Renal pelvis (tissue), 4 donors: ENCODE measurements around the gene SPRR5. TPM values are rescaled to one million over a fixed set of nuclear protein-coding genes. Genes with fewer than 3 reads are reported as not detected.

Experiments
- DNase-seq: peaks from one replicate; pipeline ENCODE4 v3.0.0-alpha.2; 2013
- polyA plus RNA-seq, 3 donors: library from polyadenylated mRNA; unstranded; fragments of 120-200 nt; gene quantifications; one replicate each; pipeline ENCODE4 v1.2.1, GENCODE V29; 2013; ENCODE audit not compliant: insufficient read length in 3 of 3

The SPRR5 gene
- polyA plus RNA-seq, 3 donors = not detected

DNA sequence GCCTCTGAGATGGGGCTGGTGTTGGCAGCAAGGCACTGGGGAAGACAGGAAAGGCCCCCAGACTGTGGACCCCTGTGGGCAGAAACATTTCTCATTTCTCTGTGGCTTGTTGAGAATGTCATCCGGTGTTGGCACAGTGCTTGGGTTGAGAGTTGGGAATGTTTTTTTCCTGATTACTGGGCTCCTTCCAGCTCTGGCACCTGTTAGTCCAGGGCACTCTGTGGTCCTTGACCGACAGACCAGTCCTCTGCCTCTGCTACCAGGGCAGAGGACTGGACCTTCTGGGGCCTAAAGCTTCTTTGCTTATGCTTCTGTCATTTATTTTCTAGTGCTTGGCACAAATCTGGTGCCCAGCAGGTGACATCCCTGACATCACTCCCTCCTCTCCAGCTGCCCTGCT lies 4.8 kb upstream of the SPRR5 start:
- no peak for DNase-seq

DNA sequence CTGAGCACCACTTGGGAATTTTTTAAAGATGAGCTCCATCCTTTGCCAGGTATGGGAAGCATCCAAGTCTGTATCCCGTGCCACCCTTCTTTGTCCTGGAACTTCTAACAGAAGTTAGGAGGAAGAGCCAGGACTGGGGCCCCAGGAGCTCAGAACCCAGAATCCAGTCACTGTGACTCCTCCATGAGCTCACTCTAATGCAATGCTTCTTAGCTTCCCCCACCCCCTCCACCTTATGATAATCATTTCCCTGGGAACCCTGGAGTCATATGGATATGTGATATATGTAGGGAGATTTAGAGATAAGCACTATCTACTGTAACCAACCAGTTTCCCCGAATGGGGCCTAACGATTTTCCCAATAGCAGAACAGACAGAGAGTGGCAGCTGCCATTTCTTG lies 758 bp upstream of the SPRR5 start:
- DNase-seq = no peak

DNA sequence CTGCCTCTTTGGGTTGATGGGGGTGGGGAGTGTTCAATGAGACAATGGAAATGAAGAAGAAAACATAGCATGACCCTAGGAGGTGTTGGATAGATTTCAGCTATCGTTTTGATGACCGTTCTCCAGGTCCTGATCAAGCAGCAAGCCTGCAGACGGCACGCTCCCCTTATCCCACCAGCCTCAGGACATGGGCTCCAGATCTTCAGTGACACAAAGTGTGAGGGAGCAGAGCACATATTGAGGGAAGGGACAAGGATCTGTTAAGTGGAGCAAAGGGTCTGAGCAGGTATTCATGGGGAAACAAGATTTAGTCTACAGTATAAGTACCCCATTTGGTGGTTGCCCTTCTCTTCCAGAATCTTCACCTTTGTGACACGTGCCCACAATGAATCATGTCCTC lies 4.7 kb downstream of the SPRR5 start:
- DNase-seq = no peak

DNA sequence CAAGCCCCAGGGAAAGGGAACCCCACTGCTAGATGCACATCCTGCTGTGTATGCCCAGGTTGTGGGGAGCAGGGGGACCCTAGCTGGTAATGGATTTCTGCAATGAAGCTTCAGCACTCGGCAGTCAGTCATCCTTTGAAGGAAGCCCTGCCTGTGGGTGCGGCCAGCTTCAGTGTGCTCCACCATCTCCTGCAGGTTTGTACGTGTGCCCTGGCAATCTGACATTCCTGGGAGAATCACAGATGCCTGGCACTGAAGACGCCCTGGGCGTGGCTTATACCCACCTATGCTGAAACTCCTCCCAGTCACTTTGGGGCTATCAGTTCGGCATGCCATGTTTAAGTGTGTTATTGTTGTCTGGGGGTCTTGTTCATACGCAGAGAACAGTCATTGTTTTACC lies 6.8 kb downstream of the SPRR5 start:
- no peak for DNase-seq

DNA sequence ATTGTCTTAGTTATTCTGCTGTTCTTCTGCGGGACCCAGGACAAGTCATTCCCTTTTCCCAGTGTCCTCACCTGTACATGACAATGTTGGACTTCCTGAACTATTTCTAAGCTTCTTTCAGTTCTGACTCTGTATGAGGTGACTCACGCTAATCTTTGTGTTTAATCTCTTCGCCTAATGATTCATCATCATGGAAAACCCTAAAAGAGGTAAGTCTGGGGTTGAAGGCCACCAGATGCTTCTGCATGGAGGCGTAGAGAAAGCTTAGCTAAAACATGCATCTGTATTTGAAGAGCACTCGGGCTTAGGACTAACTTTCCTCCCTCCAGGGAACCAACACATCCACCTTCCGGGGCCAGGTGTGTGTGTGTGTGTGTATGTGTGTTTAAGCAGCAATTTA lies 7.4 kb downstream of the SPRR5 start:
- DNase-seq = no peak

DNA sequence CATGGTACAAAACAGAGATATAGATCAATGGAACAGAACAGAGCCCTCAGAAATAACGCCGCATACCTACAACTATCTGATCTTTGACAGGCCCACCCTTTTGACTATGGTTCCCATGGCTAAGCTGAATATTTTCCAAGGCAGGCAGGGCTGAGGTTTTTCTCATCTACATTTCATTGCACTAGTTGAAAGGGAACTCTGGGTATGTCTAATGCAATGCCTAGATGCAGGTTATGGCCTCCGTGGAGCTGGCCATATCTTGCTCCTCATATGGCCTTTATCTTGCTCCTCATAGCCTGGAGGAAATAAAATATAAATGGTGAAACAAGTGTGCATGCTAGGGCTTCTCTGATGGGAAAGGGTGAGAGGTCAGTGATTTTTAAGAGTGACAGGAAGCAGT lies 10.6 kb downstream of the SPRR5 start:
- no peak for DNase-seq

DNA sequence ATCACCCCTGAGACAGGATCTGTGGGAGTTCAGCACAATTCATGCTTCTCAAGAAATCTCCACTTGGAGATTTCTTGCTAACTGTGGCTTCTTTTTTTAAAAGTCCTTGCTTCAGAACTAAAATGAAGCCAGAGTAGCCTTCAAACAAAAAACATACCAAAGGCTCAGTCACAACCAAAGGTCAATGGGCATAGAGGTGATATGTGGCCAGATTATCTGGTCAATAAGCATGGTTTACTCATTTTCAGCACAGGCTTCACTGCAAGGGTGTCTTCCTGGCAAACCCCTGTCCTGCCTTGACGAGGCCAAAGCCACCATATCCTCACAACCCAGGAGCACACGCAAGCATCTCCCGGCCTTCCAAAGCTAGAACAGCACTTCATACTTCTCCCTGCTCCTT lies 12.3 kb downstream of the SPRR5 start:
- no peak for DNase-seq

DNA sequence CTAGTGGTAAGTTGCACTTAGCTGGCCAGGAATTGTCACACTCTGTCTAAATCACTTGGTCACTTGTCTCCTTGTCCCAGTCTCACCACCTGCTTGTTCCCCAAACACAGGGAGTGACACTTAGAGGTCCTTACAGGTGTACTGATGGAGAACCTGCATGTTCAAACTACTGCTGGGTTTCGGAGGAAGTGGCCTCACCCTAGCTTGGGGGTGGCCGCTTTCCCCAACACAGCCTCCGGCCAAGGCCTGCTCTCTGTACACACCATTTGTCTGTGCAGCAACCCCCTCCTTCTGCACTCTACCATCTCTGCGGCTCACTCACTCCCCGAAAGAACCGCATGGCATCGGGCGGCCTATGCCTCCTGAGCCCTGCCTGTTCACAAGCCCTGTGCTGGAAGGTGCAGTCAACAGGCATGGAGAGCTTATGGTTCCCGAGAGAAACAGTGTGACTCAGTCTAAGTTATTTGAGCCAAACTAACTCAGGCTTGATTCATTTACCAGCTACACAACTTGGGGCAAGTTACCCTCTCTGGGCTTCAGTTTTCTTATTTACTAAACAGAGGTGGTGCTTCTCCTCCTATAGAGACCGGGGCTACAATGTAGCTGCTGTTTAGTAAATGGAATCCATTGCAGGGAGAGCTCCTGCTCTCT lies 12.9 kb downstream of the SPRR5 start:
- DNase-seq = no peak

DNA sequence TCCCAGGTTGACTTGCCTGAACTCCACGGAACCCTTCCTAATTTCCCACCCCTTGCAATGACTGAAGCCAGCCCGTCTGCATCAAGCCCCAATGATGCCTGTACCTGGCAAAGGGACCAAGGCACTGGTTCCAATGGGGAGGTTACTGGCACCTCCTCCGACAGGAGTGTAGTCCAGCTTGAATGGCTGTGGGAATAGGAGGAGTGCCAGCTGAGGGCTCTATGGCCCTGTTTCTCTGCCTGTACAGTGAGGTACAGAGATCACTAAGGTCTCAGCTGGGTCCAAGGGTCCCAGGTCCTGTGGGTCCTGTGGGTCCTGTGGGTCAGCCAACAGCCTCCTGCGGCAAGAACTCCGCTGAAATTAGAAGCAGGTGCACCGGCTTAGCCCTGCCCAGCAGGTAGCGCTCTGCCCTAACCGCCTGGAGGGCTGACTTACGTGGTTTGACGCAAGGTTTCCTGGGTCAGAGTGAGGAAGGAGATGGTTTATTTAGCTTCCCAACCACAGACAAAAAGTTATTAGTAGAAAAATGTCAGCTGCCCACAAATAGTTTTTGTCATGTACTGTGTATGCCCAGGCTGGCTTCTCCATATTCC lies 13.5 kb downstream of the SPRR5 start:
- no peak for DNase-seq

DNA sequence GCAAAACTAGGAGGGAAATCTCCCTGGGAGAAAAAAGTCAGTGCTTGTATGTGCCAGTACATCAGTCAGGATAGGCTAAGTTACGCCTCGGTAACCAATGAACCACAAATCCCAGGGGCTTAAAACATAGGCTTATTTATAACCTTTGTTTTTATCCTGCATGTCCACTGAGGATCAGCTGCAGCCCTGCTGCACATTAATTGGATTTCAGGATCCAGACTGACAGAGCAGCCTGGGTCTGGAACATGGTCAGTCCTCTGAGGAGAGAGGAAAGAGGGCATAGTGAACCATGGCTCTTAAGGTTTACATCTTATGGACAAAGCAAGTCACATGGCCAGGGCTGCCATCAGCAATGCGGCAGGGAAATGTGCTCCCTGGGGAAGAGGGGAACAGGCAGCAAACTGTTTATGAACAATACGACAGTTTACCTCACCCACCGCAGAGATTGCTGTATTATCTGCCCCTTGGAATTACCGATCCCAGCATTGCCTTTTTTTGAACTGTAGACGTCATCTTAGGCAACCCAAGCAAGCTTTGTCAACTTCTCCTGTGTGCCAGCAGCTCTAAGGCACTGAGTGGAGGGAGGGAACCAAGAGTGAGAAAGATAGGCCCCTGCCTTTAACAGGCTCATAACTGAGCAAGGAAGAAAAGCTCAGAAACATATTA lies 14.4 kb downstream of the SPRR5 start:
- no peak for DNase-seq

DNA sequence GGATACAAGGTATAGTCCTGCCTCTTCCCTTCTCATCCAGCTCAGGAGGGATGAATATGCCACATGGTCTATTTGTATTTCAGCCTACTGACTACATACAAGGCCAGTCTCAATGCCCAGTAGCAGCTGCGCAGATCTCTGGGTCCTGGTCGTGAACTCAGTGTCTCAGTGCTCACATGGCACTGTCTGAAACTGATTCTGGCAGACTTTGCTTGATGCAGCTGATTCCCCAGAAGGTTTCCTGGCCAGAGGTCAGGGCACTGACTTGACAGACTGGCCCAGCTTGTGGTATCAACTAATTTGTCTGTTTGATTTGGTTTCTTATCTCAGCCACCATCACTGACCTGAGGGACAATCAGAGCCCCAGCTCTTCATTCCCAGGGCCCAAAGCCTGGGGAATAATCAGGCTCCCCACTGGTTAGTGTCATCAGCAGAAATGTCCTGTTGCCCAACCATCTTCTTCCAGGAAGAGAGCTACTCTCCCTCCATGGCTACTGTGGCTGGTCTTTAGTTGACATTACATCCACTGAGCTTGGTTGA lies 15.9 kb downstream of the SPRR5 start:
- no peak for DNase-seq

DNA sequence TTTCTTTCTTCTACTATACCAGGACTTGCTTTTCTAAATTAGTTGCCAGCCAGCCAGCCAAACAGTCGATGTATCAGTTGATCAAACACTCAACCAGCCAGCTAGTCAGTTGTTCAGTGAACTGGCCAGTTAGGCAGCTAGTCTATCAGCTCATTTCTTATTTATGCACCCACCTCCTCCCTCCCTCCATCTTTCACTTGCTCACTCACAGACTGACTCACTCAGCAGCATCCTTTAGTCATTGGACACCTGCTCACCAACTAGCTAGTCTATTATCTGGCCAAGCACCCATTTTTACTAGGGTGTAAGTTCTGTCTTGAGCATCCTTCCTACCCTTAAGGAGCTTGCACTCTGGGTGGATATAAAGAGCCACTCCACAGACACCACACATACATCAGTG lies 17.5 kb downstream of the SPRR5 start:
- no peak for DNase-seq

DNA sequence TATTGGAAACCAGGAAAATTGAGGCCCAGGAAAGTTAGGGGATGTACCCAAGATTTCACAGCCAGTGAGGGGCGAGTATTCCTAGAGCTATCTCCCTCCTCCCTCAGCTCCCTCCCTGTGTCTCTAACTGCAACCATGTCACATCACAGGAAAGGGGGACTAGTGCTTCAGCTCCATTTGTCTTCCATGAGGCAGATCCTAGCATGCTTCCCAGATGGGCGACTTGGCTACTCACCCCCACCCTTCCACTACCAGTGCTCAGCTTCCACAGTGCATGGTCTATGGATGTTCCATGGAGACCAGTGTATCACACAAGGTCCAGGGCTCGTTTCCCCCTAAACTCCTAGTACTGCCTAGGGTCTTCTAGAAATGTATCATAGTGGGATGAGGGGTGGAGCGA lies 18.8 kb downstream of the SPRR5 start:
- no peak for DNase-seq

DNA sequence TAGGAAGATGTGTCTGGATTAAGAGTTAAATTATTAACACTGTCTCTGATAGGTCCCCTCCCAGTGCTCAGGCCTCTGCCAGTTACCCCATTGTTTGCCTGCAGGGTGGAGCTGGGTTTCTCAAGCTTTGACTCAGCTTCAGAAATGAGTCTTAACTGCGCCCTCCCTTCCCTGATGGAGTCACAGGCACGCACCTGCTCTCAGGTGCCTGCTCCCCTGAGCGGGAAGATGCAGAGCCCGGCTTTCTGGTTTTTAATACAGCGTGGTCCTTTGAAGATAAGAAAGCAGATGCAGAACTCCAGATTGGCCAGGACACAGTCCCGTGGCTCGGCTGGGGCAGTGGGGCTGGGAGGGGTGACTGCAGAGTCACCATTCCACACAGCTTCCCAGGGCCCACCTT lies 20.2 kb downstream of the SPRR5 start:
- no peak for DNase-seq

DNA sequence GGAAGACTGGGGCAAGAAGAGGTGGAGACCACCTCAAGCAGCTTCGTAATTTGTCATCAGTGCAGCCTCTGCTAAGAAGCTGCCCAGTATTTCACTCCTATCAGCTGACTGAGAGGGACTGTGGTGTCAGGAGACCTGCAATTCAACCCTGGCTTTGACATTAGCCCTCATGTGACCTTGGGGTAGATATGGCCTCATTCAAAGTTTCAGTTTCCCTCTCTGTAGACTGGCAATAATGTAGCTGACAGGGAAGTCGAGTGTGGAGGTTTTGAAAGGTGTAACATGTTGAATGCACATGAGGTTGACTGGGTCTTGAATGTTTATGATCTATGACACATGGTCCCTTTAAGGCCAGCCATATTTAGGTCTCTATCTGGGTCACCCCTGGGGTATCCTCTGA lies 21.2 kb downstream of the SPRR5 start:
- no peak for DNase-seq

DNA sequence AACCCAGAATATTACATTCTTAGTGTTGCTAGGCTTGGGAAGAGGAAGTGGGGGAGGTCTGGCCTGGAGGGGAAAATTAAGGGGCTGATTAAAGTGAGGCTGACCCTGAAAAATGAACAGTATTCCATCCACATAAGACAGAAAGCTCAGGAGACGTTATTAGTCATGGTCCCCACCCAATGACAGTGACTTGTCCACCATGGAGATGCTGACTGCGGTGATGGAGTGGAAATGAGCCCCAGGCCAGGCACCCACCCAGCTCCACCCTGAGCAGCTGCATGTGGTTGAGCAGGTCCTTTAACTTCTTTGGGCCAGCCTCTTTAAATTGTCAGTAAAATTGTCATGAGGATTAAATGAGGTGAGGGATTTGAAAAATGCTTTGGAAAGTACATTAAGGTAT lies 22.0 kb downstream of the SPRR5 start:
- no peak for DNase-seq

DNA sequence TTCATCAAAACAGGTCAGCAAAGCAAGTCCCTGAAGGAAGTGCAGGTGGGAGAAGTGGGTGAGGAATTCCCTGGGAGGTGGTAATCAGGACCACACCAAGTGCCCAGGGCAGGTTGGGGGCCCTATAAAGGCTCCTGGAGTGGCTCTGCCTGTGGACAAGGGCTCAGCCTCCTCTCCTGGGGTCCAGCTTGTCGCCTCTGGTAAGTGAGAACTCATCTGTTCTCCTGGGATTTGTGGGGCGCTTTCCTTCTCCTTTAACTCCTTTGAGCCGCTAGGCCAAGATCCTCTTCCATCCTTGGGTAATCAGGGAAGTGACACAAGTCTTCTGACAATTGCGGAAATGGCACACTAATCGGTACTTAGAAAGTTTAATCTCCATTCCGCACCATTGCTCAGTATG lies 23.5 kb downstream of the SPRR5 start, which contains the start of gene SPRR4:
Gene SPRR4, plus strand, starts transcription at position 154 of the 400 bp plus-strand sequence. CDS start 1,243 bp downstream, outside the sequence.
- DNase-seq = no peak

DNA sequence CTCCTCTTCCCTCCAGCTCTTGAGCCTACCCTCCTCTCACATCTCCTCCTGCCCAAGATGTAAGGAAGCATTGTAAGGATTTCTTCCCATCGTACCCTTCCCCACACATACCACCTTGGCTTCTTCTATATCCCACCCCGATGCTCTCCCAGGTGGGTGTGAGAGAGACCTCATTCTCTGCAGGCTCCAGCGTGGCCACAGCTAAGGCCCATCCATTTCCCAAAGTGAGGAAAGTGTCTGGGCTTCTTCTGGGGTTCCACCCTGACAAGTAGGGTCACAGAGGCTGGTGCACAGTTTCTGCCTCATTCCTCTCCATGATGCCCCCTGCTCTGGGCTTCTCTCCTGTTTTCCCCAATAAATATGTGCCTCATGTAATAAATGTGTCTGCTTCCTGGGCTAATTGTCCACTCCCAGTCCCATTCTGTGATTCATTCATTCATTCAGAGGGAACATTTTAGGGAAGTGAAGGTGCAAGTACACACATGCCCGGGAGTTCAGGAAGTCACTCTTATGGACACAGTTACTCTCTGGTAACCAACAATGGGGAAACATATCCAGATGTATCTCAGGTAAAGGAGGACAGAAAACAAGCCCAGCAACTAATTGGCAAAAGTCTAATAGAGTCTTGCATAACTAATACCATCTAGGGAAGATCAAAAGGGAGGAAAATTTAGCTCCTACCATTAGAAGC lies 25.3 kb downstream of the SPRR5 start:
- DNase-seq = no peak

DNA sequence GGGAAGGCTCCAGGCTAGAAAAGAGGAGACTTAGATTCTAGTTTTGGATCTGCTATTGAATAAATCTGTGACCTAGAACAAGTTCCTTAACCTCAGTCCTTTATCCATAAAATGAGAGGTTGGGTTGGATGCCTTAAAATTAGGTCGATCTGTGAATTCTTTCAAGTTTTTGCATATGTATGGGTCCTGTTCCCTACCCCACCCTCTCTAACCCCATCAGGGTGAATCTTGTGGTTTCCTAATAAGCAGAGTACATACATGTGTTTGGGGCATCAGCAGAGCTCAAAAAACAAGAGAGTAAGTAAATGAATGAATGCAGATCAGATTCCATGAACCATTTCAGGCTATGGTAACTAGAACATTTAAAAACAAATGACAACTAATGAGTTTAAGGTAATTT lies 29.7 kb downstream of the SPRR5 start:
- DNase-seq = no peak

DNA sequence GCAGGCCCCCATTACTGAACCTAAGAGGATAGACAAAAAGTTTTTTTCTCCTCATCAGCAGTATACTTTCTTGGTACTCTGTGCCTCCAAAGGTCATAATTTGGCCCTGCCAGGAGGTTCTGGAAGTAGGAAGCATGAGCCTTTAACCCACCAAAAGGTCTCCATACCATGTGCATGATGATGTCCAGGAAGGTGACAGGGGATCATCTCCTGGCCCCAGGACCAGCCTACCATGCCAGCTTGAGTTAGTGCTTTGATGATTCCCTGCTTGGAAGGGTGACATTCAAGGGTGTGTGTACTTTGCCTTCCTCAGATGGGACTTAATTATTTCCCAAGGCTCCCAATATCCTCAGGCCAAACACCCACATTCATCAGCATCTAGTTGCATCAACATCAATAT lies 30.6 kb downstream of the SPRR5 start:
- no peak for DNase-seq

DNA sequence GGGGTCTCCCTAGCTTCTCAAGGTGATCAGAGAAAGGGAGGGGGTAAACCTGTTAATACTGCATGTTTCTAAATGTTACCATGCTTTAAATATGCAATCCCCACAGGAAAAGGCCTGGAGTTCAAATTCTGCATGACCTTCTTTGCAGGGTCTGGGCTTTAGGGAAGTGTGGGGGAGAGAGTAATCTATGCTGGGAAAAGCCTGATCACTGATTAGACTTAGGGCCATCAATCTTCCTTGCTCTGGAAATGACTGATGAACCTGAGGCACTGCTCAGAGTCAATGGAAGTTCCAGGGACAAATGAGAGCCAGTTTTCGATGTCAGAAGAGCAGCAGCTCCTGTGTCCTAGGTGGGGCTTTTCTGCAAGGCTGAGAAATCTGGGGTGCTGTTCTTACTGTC lies 33.7 kb downstream of the SPRR5 start:
- no peak for DNase-seq

DNA sequence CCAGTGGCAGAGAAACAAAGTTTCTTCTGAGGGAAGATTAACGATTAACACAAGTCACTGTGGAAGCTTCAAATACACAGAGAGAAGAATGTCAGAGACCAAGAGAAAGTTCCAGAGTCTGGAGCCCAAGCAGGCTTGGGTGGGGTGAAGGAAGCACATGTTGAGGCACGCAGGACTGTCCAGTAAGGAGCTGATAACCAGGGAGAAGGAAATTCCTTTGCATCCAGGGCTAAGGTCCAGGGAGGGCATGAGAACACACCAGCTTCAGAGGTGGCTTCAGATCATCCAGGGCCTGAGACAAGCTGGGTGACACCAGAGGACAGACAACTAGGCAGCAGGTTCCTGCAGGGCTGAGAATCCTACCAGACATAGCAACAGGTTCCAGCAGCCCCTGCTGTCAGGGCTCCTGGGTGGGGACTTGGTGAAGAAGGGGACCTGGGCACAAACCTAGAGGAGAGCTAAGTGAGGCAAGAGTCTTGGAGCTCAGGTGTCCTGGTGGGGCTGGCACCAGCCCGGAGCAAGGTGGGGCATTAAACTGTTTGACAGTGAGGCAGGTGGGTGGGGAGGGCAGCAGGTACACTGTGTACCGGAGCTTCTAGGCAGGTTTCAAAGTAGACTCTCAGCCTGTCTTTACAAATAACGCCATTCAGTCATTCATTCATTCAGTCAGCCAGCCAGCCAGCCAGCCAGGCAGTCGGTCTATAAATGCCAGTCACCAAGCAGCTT lies 34.3 kb downstream of the SPRR5 start:
- DNase-seq = no peak
